Measurements from ENCODE around the gene ITGB3BP.
"Not testable (repeated sequence)": the region's sequence is repeated elsewhere in the genome, so short reads cannot be mapped to it uniquely, and the experiment has no call there.

Gene ITGB3BP

GRCh38 chr1:63522891-63523728 lies at the start of gene ITGB3BP, which contains the start of gene EFCAB7:
Gene ITGB3BP, minus strand, starts transcription at chr1:63523225. Its CDS starts 92 bp downstream, at chr1:63523133.
Gene EFCAB7, plus strand, starts transcription at chr1:63523525. Its CDS starts 2,048 bp downstream, at chr1:63525573.
- H3K27ac ChIP-seq (ENCODE audit: low read length), result peak within 1 kb of the TSS; percentile 44
- H3K4me3 ChIP-seq (ENCODE audit: low read length), result peak within 1 kb of the TSS; percentile 96
- H3K27me3 ChIP-seq (ENCODE audit: insufficient read depth, low read length), result no peaks in the 10 kb centered on the region
- peak within 1 kb of the TSS; percentile 87 for H3K9ac ChIP-seq (ENCODE audit: low read depth, low read length)
- no peaks in the 10 kb centered on the region for H3K9me3 ChIP-seq (ENCODE audit: insufficient read depth, low read depth, low read length)
- peaks cover 4% of the 10 kb centered on the region; the same call in 1 of the 2 replicates for H3K4me1 ChIP-seq (ENCODE audit: insufficient read depth, low read length)
- H3K36me3 ChIP-seq (ENCODE audit: insufficient read depth, low read depth, low read length), result no peaks in the 10 kb centered on the region

DNA sequence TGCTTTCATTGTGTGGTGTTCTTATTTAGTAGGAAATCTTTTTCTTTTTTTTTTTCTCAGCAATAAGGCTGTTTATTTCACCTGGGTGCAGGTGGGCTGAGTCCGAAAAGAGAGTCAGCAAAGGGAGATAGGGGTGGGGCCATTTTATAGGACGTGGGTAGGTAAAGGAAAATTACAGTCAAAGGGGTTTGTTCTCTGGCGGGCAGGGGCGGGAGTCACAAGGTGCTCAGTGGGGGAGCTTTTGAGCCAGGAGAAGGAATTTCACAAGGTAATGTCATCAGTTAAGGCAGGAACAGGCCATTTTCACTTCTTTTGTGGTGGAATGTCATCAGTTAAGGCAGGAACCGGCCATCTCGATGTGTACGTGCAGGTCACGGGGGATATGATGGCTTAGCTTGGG lies 49.7 kb upstream of the ITGB3BP start:
- peaks cover 31% of the 10 kb centered on the region; the same call in 1 of the 2 replicates for H3K4me1 ChIP-seq (ENCODE audit: insufficient read depth, low read length)
- not testable (repeated sequence) for H3K9me3 ChIP-seq (ENCODE audit: insufficient read depth, low read depth, low read length); H3K9ac ChIP-seq (ENCODE audit: low read depth, low read length); H3K36me3 ChIP-seq (ENCODE audit: insufficient read depth, low read depth, low read length); H3K27ac ChIP-seq (ENCODE audit: low read length); H3K4me3 ChIP-seq (ENCODE audit: low read length); H3K27me3 ChIP-seq (ENCODE audit: insufficient read depth, low read length)

DNA sequence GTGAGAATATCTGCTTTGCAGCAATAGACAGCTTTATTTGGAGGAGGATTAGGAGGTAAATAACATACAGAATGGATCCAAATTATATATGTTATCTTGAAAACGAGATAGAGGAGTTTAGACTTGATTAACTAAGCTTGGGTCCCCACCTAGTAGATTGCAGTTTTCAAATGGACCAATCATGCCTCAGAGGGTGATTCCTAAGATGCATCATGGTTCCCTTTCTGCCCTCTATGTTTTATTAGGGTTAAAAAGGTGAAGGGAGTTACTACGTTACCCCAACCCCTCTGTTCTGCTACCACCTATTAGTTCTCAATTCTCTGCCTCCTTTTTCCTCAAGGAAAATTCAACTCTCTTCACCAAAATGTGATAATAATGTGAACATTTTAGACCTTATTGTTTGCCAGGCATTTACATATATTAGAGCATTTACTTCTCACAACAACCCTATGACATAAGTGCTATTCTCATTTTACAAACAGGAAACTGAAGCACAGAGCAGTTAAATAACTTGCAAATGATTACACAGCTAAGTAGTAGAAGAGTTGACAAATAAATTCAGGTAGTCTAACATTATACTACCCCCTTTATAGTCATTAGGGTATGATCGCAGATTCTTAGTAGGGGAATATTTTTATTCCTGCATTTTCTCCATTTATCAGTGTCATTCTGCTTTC lies 46.8 kb upstream of the ITGB3BP start:
- Histone ChIP-seq H3K27ac (ENCODE audit: low read length) (no peak overlapping the region), H3K36me3 (ENCODE audit: insufficient read depth, low read depth, low read length) (no peaks in the 10 kb centered on the region), H3K4me3 (ENCODE audit: low read length) (no peak overlapping the region), H3K9me3 (ENCODE audit: insufficient read depth, low read depth, low read length) (no peaks in the 10 kb centered on the region), H3K4me1 (ENCODE audit: insufficient read depth, low read length) (peaks cover 27% of the 10 kb centered on the region; the same call in 1 of the 2 replicates), H3K27me3 (ENCODE audit: insufficient read depth, low read length) (no peaks in the 10 kb centered on the region), H3K9ac (ENCODE audit: low read depth, low read length) (no peak overlapping the region)

DNA sequence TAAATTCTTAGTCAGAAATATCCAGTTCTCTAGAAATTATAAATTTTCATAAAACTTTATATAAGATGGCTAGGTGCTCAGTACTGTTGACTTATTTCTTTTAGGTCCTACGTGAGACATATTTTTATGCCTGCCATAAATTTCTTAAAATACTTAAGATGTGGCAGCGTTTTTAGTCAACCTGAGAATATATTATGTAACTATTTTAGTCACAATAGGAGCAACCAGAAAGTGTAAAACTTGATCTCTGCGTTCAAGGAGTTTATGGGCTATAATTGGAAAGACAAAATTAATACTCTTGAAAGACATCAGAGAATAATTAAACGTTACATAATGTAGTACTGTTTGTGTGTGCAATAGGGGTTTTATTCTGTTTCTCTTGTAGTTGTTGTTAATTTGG lies 46.0 kb upstream of the ITGB3BP start:
- H3K4me3 ChIP-seq (ENCODE audit: low read length), result no peak overlapping the region
- no peaks in the 10 kb centered on the region for H3K9me3 ChIP-seq (ENCODE audit: insufficient read depth, low read depth, low read length)
- H3K4me1 ChIP-seq (ENCODE audit: insufficient read depth, low read length), result peaks cover 25% of the 10 kb centered on the region; the same call in 1 of the 2 replicates
- H3K27ac ChIP-seq (ENCODE audit: low read length), result no peak overlapping the region
- no peaks in the 10 kb centered on the region for H3K36me3 ChIP-seq (ENCODE audit: insufficient read depth, low read depth, low read length)
- no peak overlapping the region for H3K9ac ChIP-seq (ENCODE audit: low read depth, low read length)
- no peaks in the 10 kb centered on the region for H3K27me3 ChIP-seq (ENCODE audit: insufficient read depth, low read length)

- Histone ChIP-seq H3K9ac (ENCODE audit: low read depth, low read length) (no peak overlapping the region), H3K9me3 (ENCODE audit: insufficient read depth, low read depth, low read length) (no peaks in the 10 kb centered on the region), H3K4me1 (ENCODE audit: insufficient read depth, low read length) (no peaks in the 10 kb centered on the region), H3K27me3 (ENCODE audit: insufficient read depth, low read length) (no peaks in the 10 kb centered on the region), H3K4me3 (ENCODE audit: low read length) (no peak overlapping the region), H3K27ac (ENCODE audit: low read length) (no peak overlapping the region), H3K36me3 (ENCODE audit: insufficient read depth, low read depth, low read length) (no peaks in the 10 kb centered on the region)
Observed at GRCh38 chr1:63563745-63564144, 40.7 kb upstream of the ITGB3BP start.

DNA sequence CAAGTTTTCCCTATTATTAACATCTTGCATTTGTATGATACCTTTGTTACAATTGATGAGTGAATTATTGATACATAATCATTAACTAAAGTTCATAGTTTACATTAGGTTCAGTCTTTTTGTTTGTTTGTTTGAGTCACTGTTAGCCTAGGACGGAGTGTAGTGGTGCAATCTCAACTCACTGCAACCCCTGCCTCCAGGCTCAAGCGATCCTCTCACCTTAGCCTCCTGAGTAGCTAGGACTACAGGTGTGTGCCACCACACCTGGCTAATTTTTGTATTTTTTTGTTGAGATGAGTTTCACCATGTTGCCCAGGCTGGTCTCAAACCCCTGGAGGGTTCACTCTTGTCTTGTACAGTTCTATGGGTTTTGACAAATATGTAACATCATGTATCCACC lies 36.3 kb upstream of the ITGB3BP start:
- Histone ChIP-seq H3K27me3 (ENCODE audit: insufficient read depth, low read length) (no peaks in the 10 kb centered on the region), H3K4me1 (ENCODE audit: insufficient read depth, low read length) (no peaks in the 10 kb centered on the region), H3K9me3 (ENCODE audit: insufficient read depth, low read depth, low read length) (no peaks in the 10 kb centered on the region), H3K36me3 (ENCODE audit: insufficient read depth, low read depth, low read length) (no peaks in the 10 kb centered on the region), H3K4me3 (ENCODE audit: low read length) (no peak overlapping the region), H3K27ac (ENCODE audit: low read length) (no peak overlapping the region), H3K9ac (ENCODE audit: low read depth, low read length) (no peak overlapping the region)

DNA sequence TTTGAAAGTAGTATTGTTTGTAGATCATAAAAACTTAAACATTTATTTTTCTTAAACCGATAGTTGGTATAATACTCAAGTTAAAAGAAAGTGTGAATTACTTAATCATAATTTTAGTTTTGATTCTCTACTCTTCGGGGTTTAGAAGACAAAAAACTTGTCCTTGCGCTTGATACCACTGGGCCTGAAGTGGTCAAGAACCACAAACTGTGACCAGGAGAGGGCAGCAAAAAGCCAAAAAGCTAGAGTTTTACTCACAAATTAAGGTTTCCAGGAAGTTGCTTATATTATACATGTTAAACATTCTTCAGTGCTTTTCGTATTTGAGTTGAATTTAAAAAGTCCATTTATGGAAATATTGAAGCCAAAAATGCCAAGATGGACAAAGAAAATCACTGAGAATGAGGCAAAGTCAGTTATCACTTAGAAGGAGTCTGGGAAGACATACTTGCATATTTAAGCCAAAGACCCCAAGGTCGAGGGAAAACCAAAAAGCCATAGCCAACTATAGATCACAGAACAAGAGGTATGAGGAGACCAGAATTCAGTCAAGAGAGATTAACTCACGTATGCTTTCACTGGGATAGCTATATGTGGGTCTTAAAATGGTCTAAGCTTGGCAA lies 34.5 kb upstream of the ITGB3BP start:
- H3K27me3 ChIP-seq (ENCODE audit: insufficient read depth, low read length), result no peaks in the 10 kb centered on the region
- H3K9me3 ChIP-seq (ENCODE audit: insufficient read depth, low read depth, low read length), result no peaks in the 10 kb centered on the region
- H3K4me3 ChIP-seq (ENCODE audit: low read length), result no peak overlapping the region
- no peaks in the 10 kb centered on the region for H3K36me3 ChIP-seq (ENCODE audit: insufficient read depth, low read depth, low read length)
- no peak overlapping the region for H3K27ac ChIP-seq (ENCODE audit: low read length)
- H3K4me1 ChIP-seq (ENCODE audit: insufficient read depth, low read length), result no peaks in the 10 kb centered on the region
- H3K9ac ChIP-seq (ENCODE audit: low read depth, low read length), result no peak overlapping the region

GRCh38 chr1:63555480-63555879 lies 32.5 kb upstream of the ITGB3BP start:
- Histone ChIP-seq H3K27me3 (ENCODE audit: insufficient read depth, low read length) (no peaks in the 10 kb centered on the region), H3K4me1 (ENCODE audit: insufficient read depth, low read length) (no peaks in the 10 kb centered on the region)

GRCh38 chr1:63548877-63549276 lies 25.9 kb upstream of the ITGB3BP start:
- Histone ChIP-seq H3K27me3 (ENCODE audit: insufficient read depth, low read length) (no peaks in the 10 kb centered on the region), H3K27ac (ENCODE audit: low read length) (no peak overlapping the region), H3K4me3 (ENCODE audit: low read length) (no peak overlapping the region), H3K4me1 (ENCODE audit: insufficient read depth, low read length) (no peaks in the 10 kb centered on the region), H3K9me3 (ENCODE audit: insufficient read depth, low read depth, low read length) (no peaks in the 10 kb centered on the region), H3K36me3 (ENCODE audit: insufficient read depth, low read depth, low read length) (no peaks in the 10 kb centered on the region), H3K9ac (ENCODE audit: low read depth, low read length) (no peak overlapping the region)

More at GRCh38 chr1:63555480-63555879, 32.5 kb upstream of the ITGB3BP start:
- H3K9ac ChIP-seq (ENCODE audit: low read depth, low read length), result no peak overlapping the region
- H3K9me3 ChIP-seq (ENCODE audit: insufficient read depth, low read depth, low read length), result no peaks in the 10 kb centered on the region
- no peaks in the 10 kb centered on the region for H3K36me3 ChIP-seq (ENCODE audit: insufficient read depth, low read depth, low read length)
- H3K27ac ChIP-seq (ENCODE audit: low read length), result no peak overlapping the region
- no peak overlapping the region for H3K4me3 ChIP-seq (ENCODE audit: low read length)

DNA sequence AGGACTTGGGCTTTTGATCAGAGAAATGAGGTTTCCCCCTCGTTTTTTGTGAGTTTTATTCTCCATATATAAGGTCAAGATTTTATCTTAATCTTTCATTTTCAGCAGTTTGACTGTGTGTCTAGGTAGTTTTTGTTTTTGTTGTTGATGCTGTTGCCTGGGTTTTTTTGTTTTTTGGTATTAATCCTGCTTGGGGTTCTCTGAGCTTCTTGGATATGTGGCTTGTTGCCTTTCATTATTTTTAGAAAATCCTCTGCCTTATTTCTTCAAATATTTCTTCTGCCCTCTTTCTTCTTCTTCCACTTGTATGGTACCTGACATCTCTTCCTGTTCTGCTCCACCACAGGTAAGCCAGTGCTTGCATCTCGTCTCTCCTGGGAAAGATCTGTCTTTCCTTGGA lies 25.3 kb upstream of the ITGB3BP start:
- no peaks in the 10 kb centered on the region for H3K4me1 ChIP-seq (ENCODE audit: insufficient read depth, low read length)
- H3K36me3 ChIP-seq (ENCODE audit: insufficient read depth, low read depth, low read length), result no peaks in the 10 kb centered on the region
- H3K4me3 ChIP-seq (ENCODE audit: low read length), result no peak overlapping the region
- no peaks in the 10 kb centered on the region for H3K9me3 ChIP-seq (ENCODE audit: insufficient read depth, low read depth, low read length)
- H3K27ac ChIP-seq (ENCODE audit: low read length), result no peak overlapping the region
- no peaks in the 10 kb centered on the region for H3K27me3 ChIP-seq (ENCODE audit: insufficient read depth, low read length)
- H3K9ac ChIP-seq (ENCODE audit: low read depth, low read length), result no peak overlapping the region

GRCh38 chr1:63547621-63548294 lies 24.7 kb upstream of the ITGB3BP start:
- Histone ChIP-seq H3K9ac (ENCODE audit: low read depth, low read length) (no peak overlapping the region), H3K9me3 (ENCODE audit: insufficient read depth, low read depth, low read length) (no peaks in the 10 kb centered on the region), H3K36me3 (ENCODE audit: insufficient read depth, low read depth, low read length) (no peaks in the 10 kb centered on the region), H3K4me3 (ENCODE audit: low read length) (no peak overlapping the region), H3K27ac (ENCODE audit: low read length) (no peak overlapping the region), H3K4me1 (ENCODE audit: insufficient read depth, low read length) (no peaks in the 10 kb centered on the region), H3K27me3 (ENCODE audit: insufficient read depth, low read length) (no peaks in the 10 kb centered on the region)
